Adrenal gland (tissue), 5 donors: ENCODE data around the gene ENG.

Experiments used
- CTCF ChIP-seq, 6 experiments: fragments of 450-650 bp in 4 of 6; fragments of 200-600 bp in 2 of 6; sonication (generic) in 1 of 6; IDR thresholded peaks; 1 replicate in 5 of 6; 2 replicates in 1 of 6; pipeline versions ENCODE4 v1.5.1 to v1.8.0; 2016 to 2021; ENCODE audit warnings: antibody characterized with exemption in 6 of 6, mild to moderate bottlenecking in 2 of 6, moderate library complexity in 1 of 6
- POLR2A ChIP-seq, 2 donors: fragments of 450-650 bp; IDR thresholded peaks; one replicate each; pipeline ENCODE4 v1.6.1; 2017; ENCODE audit warnings: antibody characterized with exemption in 2 of 2, mild to moderate bottlenecking in 2 of 2, moderate library complexity in 1 of 2
- donor health status: DM: no; HTN: no; CAD: no.

- no peak for TF ChIP-seq CTCF (IDR thresholded peaks at IDR 0.05)
- no peak for TF ChIP-seq POLR2A (IDR thresholded peaks at IDR 0.05)
Observed at GRCh38 chr9:127772603-127773002, 81.9 kb downstream of the ENG start.
